GM23338 (cell line): ENCODE data around the gene CREB1.

Experiments
- CREB1 ChIP-seq: fragments of 250-450 bp; sonication (Bioruptor Pico); IDR thresholded peaks from 2 replicates; pipeline ENCODE4 v1.5.0; 2020; ENCODE audit warnings: low read depth, mild to moderate bottlenecking, moderate library complexity
- TF ChIP-seq, protein P1 (sequence below), 2 experiments: fragments of 200-600 bp in 1 of 2; sonication (generic) in 1 of 2; conservative IDR thresholded peaks; 2 replicates each; pipeline versions ENCODE4 v1.5.1 to v1.6.1; 2016 to 2017; ENCODE audit warnings: antibody characterized with exemption in 2 of 2, low read depth in 2 of 2, mild to moderate bottlenecking in 2 of 2, moderate library complexity in 1 of 2

DNA sequence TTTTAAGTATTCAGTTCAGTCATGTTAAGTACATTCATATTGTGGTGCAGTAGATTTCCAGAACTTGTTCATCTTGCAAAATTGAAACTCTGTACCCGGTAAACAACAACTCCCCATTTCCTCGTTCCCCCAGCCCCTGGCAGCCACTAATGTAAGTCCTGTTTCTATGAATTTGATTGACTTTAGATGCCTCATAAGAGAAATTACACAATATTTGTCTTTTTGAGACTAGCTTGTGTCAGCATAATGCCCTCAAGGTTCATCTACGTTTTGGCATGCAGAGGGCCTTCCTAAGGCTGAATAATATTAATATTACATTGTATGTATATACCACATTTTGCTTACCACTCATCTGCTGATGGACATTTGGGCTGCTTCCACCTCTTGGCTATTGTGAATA is 64.5 kb downstream of the CREB1 start:
- TF ChIP-seq, protein P1, sequence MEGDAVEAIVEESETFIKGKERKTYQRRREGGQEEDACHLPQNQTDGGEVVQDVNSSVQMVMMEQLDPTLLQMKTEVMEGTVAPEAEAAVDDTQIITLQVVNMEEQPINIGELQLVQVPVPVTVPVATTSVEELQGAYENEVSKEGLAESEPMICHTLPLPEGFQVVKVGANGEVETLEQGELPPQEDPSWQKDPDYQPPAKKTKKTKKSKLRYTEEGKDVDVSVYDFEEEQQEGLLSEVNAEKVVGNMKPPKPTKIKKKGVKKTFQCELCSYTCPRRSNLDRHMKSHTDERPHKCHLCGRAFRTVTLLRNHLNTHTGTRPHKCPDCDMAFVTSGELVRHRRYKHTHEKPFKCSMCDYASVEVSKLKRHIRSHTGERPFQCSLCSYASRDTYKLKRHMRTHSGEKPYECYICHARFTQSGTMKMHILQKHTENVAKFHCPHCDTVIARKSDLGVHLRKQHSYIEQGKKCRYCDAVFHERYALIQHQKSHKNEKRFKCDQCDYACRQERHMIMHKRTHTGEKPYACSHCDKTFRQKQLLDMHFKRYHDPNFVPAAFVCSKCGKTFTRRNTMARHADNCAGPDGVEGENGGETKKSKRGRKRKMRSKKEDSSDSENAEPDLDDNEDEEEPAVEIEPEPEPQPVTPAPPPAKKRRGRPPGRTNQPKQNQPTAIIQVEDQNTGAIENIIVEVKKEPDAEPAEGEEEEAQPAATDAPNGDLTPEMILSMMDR (conservative IDR thresholded peaks at IDR 0.05; ENCODE audit: low read depth in 2 of 2), result no peak
- no peak for TF ChIP-seq CREB1 (CRISPR knock-in tag)
